DND-41 (cell line): ENCODE data around the gene MPI.

Experiments
- EZH2 ChIP-seq: IDR thresholded peaks from 3 replicates; pipeline ENCODE4 v1.6.1; 2012; ENCODE audit warnings: borderline replicate concordance, low read depth, mild to moderate bottlenecking, moderate library complexity, low read length, inconsistent platforms; ENCODE audit not compliant: severe bottlenecking
- TF ChIP-seq, protein P1 (sequence below): IDR thresholded peaks from 2 replicates; pipeline ENCODE4 v1.5.1; 2012; ENCODE audit warnings: borderline replicate concordance, low read length, moderate library complexity, mild to moderate bottlenecking; ENCODE audit not compliant: poor library complexity, severe bottlenecking; ENCODE audit errors: extremely low read depth

DNA sequence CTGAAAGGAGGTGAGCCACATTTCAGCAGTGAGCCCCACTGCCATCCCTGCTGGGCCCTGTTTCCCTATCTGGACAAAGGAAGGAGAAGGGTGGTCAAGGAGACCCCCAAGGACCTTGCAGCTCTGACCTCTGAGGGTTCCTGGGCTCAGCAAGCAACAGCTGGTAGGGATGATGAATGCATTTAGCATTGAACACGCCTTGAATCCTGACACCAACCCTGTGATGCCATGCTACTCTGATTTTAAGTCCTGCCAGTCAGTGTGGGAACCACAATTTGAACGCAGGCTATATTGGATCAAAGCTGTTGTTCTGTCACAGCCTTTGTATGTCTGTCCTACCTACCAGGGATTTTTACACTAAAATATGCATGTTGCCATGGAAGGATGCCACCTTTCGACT, 6.5 kb downstream of the MPI start:
- TF ChIP-seq, protein P1, sequence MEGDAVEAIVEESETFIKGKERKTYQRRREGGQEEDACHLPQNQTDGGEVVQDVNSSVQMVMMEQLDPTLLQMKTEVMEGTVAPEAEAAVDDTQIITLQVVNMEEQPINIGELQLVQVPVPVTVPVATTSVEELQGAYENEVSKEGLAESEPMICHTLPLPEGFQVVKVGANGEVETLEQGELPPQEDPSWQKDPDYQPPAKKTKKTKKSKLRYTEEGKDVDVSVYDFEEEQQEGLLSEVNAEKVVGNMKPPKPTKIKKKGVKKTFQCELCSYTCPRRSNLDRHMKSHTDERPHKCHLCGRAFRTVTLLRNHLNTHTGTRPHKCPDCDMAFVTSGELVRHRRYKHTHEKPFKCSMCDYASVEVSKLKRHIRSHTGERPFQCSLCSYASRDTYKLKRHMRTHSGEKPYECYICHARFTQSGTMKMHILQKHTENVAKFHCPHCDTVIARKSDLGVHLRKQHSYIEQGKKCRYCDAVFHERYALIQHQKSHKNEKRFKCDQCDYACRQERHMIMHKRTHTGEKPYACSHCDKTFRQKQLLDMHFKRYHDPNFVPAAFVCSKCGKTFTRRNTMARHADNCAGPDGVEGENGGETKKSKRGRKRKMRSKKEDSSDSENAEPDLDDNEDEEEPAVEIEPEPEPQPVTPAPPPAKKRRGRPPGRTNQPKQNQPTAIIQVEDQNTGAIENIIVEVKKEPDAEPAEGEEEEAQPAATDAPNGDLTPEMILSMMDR = no peak
- no peak for TF ChIP-seq EZH2
